ENCODE measurements around the gene NELL2.

GRCh38 chr12:44863867-44864266 is 12.2 kb downstream of the NELL2 start:
- TF ChIP-seq CTCF (IDR thresholded peaks at IDR 0.05; ENCODE audit: low read depth, low read length, poor library complexity, severe bottlenecking): no peak
- TF ChIP-seq EZH2phosphoT487 (IDR thresholded peaks at IDR 0.05; ENCODE audit: borderline replicate concordance, low read length): no peak

Data from DOHH2 (cell line).